Neuron (in vitro differentiated cells): ENCODE measurements around the gene RBBP7.

Experiments used
- H2AFZ ChIP-seq: one replicate; pipeline ENCODE4 v1.6.1; 2013; ENCODE audit warnings: low read depth, mild to moderate bottlenecking, inconsistent platforms, low read length, moderate library complexity
- H3K27me3 ChIP-seq: one replicate; pipeline ENCODE4 v1.6.1; 2013; ENCODE audit warnings: low read length; ENCODE audit not compliant: insufficient read depth
- H3K36me3 ChIP-seq: one replicate; pipeline ENCODE4 v1.6.1; 2013; ENCODE audit warnings: low read length; ENCODE audit not compliant: insufficient read depth
- H3K4me1 ChIP-seq: one replicate; pipeline ENCODE4 v1.6.1; 2013; ENCODE audit warnings: low read length; ENCODE audit not compliant: insufficient read depth
- H3K4me3 ChIP-seq: 2 replicates; pipeline ENCODE4 v1.5.1; 2013; ENCODE audit warnings: mild to moderate bottlenecking, low read length, moderate library complexity
- H3K9me3 ChIP-seq: one replicate; pipeline ENCODE4 v1.6.1; 2013; ENCODE audit warnings: low read length

RBBP7 gene

GRCh38 chrX:16796298-16796697 lies 73.9 kb downstream of the RBBP7 start:
- peaks cover 29% of the 10 kb centered on the region for H3K36me3 ChIP-seq
- no peaks in the 10 kb centered on the region for H3K9me3 ChIP-seq
- H3K4me3 ChIP-seq, result no peak overlapping the region
- no peak overlapping the region for H2AFZ ChIP-seq
- no peaks in the 10 kb centered on the region for H3K4me1 ChIP-seq
- H3K27me3 ChIP-seq, result no peaks in the 10 kb centered on the region
